HEK293T (cell line): ENCODE results near the gene NR2C1.

Experiments used
- BHLHE40 ChIP-seq: fragments of 450-650 bp; IDR thresholded peaks from 2 replicates; pipeline ENCODE4 v1.6.1; 2016; ENCODE audit warnings: mild to moderate bottlenecking, moderate library complexity, borderline replicate concordance
- ELF4 ChIP-seq: fragments of 450-650 bp; IDR thresholded peaks from 2 replicates; pipeline ENCODE4 v1.6.1; 2017; ENCODE audit warnings: antibody characterized with exemption
- FOXM1 ChIP-seq: fragments of 450-650 bp; IDR thresholded peaks from 2 replicates; pipeline ENCODE4 v1.6.1; 2017; ENCODE audit warnings: mild to moderate bottlenecking, borderline replicate concordance
- HDGF ChIP-seq: fragments of 450-650 bp; IDR thresholded peaks from 2 replicates; pipeline ENCODE4 v1.6.1; 2017; ENCODE audit warnings: antibody characterized with exemption, borderline replicate concordance
- L3MBTL2 ChIP-seq: fragments of 450-650 bp; conservative IDR thresholded peaks from 2 replicates; pipeline ENCODE4 v1.6.1; 2016; ENCODE audit warnings: mild to moderate bottlenecking
- NFRKB ChIP-seq: fragments of 450-650 bp; IDR thresholded peaks from 2 replicates; pipeline ENCODE4 v1.6.1; 2016; ENCODE audit warnings: mild to moderate bottlenecking, moderate library complexity
- SUZ12 ChIP-seq: fragments of 450-650 bp; IDR thresholded peaks from 2 replicates; pipeline ENCODE4 v1.6.1; 2016; ENCODE audit warnings: mild to moderate bottlenecking
- TARDBP ChIP-seq: fragments of 450-650 bp; IDR thresholded peaks from 2 replicates; pipeline ENCODE4 v1.6.1; 2016

DNA sequence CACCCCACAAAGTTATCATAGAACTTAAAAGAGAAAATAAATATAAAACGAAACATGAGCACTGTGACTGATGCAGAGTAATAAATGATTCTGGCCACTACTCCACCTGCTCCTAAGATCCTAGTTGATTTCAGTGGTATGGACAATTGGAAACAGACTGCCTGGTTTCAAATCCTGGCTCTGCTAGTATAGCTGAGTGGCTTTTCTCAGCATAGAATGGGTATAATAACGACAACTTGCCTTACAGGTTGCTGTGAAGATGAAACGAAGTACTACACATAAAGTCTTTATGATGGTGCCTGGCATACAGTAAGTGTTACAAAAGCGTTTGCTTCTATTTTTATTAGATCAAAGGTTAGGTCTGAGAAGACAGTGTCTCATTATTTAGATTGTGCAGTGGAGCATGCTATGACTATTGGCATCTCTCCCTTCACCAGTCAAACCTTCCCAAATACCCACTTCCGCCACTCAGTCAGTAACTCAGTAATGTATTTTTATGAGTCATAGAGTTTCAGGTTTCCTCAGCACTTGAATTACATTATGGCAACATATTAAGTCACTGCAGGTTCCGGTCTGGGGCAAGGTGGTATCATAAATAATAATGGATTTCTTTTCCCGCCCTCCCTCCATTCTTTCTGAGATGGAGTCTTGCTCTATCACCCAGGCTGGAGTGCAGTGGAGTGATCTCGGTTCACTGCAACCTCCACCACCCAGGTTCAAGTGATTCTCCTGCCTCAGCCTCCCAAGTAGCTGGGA, 29.7 kb upstream of the NR2C1 start:
- TF ChIP-seq TARDBP (no peak), ELF4 (no peak), NFRKB (no peak), SUZ12 (no peak), L3MBTL2 (no peak), HDGF (no peak), FOXM1 (no peak), BHLHE40 (no peak)
